NCI-H345 (cell line): ENCODE data around the gene NEBL.
A peak's percentile ranks its signal among the peaks of the same experiment; 100 is the strongest.
"Not testable (repeated sequence)": the region's sequence is repeated elsewhere in the genome, so short reads cannot be mapped to it uniquely, and the experiment has no call there.

ENCODE experiments used
- DNase-seq: peaks from one replicate; lab custom pipeline; 2025; lab: John Stamatoyannopoulos, UW

The NEBL gene

GRCh38 chr10:20897146-20897825, at the start of gene NEBL:
TSS of gene NEBL (minus strand) at chr10:20897311. CDS start at chr10:20897205, 106 bp downstream.
- DNase-seq: no peak

- no peak for DNase-seq
Observed at GRCh38 chr10:20945546-20946332, 48.6 kb upstream of the NEBL start.

GRCh38 chr10:20944789-20945502, 47.8 kb upstream of the NEBL start:
- no peak for DNase-seq

GRCh38 chr10:20939414-20939813, 42.3 kb upstream of the NEBL start:
- not testable (repeated sequence) for DNase-seq

- no peak for DNase-seq
Observed at GRCh38 chr10:20936396-20936795, 39.3 kb upstream of the NEBL start.

GRCh38 chr10:20935931-20936330, 38.8 kb upstream of the NEBL start:
- DNase-seq: no peak

GRCh38 chr10:20935301-20935700, 38.2 kb upstream of the NEBL start:
- DNase-seq: no peak

- DNase-seq: no peak
Observed at GRCh38 chr10:20933705-20934104, 36.6 kb upstream of the NEBL start.

- no peak for DNase-seq
Observed at GRCh38 chr10:20932606-20933126, 35.6 kb upstream of the NEBL start.

GRCh38 chr10:20931156-20931795, 34.2 kb upstream of the NEBL start:
- DNase-seq: no peak

GRCh38 chr10:20927456-20927855, 30.3 kb upstream of the NEBL start:
- no peak for DNase-seq

- DNase-seq: peak; percentile 89
Observed at GRCh38 chr10:20922451-20922850, 25.3 kb upstream of the NEBL start.

GRCh38 chr10:20922033-20922432, 24.9 kb upstream of the NEBL start:
- DNase-seq: no peak

GRCh38 chr10:20920061-20920460, 22.9 kb upstream of the NEBL start:
- DNase-seq: no peak

GRCh38 chr10:20919481-20919880, 22.4 kb upstream of the NEBL start:
- DNase-seq: no peak

GRCh38 chr10:20916976-20917375, 19.9 kb upstream of the NEBL start:
- DNase-seq: no peak

- no peak for DNase-seq
Observed at GRCh38 chr10:20912969-20913368, 15.9 kb upstream of the NEBL start.

GRCh38 chr10:20911626-20912025, 14.5 kb upstream of the NEBL start:
- no peak for DNase-seq

GRCh38 chr10:20909801-20910200, 12.7 kb upstream of the NEBL start:
- no peak for DNase-seq

- no peak for DNase-seq
Observed at GRCh38 chr10:20908391-20908790, 11.3 kb upstream of the NEBL start.

GRCh38 chr10:20903635-20904390, 6.7 kb upstream of the NEBL start:
- DNase-seq: no peak
